NOMO-1 (cell line): Measurements from ENCODE around the gene MINDY2.
A peak's percentile ranks its signal among the peaks of the same experiment; 100 is the strongest.
"Not testable (repeated sequence)": the region's sequence is repeated elsewhere in the genome, so short reads cannot be mapped to it uniquely, and the experiment has no call there.

Experiments used
- DNase-seq, 2 experiments: peaks; one replicate each; lab custom pipeline; 2025; ENCODE audit not compliant: unreplicated experiment in 2 of 2; lab: John Stamatoyannopoulos, UW

The MINDY2 gene

DNA sequence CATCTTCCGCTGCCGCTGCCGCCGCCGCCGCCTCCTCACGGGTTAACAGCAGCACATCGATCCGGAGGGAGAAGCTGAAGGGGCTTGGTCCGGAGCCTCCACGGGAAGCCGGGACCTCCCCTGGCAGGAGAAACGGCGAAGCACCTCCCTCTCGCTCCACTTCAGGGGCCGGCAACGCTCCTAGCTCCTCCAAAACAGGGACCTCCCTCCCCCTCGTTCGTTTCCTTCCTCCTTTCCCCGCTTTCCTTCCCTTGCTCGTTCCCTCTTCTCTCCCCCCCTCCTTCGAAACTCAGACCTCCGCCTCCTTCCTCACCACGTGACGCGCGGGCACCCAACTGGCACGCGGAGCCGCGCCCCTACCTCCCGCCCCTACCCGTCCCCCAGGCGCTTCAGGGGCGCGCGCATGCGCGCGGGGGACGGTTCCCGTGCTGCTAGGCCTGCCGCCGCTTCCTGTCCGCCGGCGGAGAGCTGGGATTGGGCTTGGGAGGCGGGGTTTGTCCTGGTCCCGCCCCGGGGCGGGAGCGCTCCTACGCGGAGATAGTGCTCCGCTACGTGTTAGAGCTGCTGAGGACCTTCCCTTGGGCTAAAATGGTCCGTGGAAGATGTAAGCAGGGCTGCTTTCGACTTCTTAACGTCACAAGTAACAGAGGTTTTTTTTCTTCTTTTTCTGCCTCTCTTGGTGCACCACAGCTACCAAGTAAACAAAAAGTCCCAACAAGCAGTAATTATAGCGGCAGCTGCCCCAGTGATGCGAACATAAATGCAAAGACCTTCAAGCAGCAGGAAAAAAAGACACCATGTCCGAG lies 21.4 kb upstream of the MINDY2 start, which contains the start of gene ADAM10:
ADAM10 (minus strand) TSS at position 176 of the 806 bp plus-strand sequence; CDS start at position 3, 173 bp downstream.
- DNase-seq: peak; percentile 96 to 98

DNA sequence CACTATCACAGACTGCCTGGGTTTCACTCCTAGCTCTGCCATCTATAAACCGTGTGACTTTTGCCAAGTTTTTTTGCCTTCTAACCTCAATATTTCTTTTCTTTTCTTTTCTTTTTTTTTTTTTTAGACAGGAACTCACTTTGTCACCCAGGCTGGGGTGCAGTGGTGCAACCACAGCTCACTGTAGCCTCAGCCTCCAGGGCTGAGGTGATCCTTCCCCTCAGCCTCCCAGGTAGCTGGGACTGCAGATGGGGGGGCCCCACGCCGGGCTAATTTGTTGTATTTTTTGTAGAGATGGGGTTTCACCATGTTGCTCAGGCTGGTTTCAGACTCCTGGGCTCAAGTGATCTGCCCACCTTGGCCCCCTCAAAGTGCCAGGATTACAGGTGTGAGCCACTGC lies 18.4 kb upstream of the MINDY2 start:
- DNase-seq: no peak

DNA sequence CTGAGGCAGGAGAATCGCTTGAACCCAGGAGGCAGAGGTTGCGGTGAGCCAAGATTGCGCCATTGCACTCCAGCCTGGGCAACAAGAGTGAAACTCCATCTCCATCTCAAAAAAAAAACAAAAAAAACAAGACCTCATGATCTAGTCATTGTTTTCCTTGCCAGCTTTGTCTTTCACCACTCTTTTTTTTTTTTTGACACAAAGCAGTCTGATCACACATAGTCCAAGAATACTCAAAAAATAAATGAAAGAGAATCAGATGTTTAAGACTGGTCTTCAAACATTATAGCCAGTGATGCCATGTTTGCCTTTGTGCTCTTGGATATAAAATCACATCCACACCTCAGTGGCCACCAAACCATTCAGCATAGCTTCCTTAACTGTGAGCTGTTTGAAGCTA lies 15.8 kb upstream of the MINDY2 start:
- no peak for DNase-seq

DNA sequence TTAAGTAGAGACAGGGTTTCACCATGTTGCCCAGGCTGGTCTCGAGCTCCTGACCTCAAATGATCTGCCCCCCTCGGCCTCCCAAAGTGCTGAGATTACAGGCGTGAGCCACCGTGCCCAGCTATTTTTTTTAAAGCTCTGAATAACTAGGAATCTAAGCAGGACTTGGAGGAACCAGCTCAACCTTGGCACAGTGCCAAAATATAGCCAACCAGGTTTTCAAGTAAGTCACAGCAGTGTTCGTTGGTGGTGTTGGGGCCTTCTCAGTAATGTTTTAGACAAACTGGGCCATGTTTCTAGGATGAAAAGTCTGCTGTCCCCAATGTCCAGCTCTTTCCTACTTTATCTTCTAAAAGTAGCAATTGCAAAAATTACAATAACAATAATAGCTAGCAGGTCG lies 15.1 kb upstream of the MINDY2 start:
- DNase-seq: no peak

DNA sequence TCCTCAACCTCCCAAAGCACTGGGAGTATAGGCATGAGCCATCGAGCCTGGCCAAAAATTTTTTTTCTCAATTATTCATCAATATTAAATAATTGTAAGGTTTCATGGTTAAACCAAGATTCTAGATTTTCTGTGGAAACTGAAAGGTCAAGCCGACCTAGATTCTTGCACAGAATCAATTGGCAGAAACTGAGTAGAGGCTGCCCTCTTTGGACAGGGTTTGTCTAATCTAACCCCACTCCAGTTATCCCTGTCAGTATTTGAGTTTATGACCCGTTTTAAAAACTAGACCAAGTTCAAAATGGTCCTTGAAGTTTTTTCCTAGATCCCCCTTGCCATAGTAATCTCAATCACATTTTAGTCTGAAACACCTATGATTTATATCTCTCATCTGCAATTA lies 13.0 kb upstream of the MINDY2 start:
- DNase-seq: no peak

DNA sequence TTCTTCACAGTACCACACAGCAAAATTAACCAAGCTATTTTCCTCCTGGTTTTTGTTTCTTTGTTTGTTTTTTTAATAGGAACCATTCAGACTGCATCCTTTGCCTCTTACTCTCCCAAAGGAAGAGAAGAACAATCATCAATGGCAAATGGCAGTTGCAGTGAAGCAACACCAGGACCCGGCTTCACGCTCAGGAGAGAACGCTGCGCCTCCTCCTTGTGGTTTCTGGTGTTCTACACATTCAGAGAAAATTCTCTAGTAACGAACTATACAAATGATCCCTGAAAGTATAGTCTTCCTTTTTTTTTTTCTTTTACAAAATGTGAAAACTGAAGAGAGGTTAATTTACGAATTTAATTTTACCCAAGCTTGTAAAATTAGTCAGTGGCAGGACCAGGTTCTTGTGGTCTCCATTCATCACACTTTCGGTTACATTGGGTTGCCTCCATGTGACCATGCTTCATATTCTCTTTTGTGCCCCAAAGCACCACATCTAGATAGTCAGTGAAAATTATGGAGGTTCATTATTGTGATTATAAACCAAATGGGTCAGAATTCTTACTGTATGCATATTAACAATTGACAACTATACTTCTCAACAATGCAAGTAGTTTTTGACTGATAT lies 10.6 kb upstream of the MINDY2 start:
- peak in 1 of 2 experiments; percentile 36 for DNase-seq

DNA sequence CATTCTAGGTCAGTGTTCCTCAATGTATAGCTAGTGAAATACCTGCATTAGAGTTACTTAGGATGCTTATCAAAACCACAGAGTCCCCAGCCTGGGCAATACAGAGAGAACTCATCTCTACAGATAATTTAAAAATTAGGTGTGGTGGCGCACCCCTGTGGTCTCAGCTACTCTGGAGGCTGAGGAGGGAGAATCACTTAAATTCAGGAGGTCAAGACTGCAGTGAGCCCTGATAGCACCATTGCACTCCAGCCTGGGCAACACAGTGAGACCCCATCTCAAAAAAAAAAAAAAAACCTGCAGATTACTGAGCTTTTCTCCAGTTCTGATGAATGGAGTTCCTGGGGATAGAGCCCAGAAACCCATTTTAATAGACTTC lies 10.1 kb upstream of the MINDY2 start:
- no peak for DNase-seq

DNA sequence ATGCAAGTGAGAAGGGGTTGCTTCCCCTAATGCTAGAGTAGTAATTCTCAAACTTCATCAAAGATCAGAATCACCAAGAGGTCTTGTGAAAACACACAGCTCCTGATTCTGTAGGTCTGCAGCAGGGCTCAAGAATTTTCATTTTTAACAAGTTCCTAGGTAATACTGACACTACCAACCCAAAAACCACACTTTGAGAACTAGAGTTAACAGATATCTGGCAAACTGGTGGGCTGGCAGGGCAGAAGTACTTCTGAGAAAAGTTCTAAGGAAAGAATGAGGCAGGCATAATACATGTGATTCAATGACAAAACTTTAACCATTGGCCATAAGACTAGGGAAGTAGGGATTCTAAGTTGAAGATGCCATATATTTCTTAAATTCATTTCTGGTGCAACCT lies 8.8 kb upstream of the MINDY2 start:
- no peak for DNase-seq

DNA sequence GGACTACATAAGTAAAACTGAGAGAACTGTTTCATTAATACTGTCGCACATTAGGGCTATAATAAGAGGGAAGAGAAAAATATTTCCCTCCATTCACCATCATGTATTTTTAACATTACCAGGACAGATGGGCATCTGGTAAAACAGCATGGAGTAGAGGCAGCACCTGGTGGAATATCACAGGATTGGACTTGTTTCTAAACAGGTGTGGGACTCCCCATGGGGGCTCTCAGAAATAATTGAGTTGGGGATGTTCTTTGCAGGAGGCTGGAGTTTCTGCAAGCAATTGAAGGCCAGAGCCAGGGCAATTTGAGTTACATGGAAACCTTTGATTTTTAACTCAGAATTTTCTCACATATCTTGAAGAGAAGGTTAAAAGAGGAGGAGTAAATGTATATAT lies 8.4 kb upstream of the MINDY2 start:
- DNase-seq: no peak

DNA sequence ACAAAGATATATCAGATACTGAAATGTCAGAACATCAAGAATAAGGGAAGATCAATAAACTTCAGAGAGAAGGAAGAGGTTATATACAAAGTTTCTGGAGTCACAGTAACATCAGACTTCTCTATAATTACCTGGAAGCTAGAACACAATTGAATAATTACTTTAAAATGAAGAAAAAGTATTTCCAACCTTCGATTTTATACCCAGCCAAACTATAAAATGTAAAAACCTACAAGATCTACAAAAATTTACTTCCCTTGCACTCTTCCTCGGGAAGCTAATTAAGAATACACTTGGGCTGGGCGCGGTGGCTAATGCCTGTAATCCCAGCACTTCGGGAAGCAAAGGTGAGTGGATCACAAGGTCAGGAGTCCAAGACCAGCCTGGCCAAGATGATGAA lies 6.6 kb upstream of the MINDY2 start:
- DNase-seq: no peak

DNA sequence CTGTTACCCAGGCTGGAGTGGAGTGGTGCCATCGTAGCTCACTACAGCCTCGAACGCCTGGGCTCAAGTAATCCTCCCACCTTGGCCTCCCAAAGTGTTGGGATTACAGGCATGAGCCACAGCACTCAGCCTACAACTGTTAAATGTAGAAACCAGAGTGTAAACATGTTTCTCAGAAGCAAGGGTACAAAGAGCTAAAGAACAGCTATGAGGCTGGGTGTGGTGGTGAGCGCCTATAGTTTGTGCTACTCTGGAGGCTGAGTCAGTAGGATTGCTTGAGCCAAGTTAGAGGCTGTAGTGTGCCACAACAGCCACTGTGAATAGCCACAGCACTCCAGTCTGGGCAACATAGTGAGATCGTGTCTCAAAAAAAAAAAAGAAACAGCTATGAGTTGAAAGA lies 4.8 kb upstream of the MINDY2 start:
- DNase-seq: no peak

DNA sequence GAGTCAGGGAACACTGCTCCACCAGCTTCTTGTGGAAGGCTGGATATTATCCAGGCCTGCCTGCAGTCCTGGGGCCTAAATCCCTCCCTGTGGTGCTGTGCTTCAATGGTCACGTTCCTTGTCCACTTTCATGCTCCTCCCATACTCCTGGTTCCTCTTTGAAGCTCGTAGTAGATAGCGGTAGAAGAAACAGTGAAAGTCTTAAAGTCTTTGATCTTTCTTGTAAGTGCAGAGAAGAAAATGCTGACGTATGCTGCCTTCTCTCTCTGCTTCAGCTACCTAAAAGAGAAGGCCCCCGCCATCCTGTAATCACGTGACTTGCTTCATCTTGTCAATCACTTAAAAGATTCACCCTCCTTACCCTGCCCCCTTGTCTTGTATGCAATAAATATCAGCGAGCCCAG lies 2.5 kb upstream of the MINDY2 start:
- DNase-seq: not testable (repeated sequence)

DNA sequence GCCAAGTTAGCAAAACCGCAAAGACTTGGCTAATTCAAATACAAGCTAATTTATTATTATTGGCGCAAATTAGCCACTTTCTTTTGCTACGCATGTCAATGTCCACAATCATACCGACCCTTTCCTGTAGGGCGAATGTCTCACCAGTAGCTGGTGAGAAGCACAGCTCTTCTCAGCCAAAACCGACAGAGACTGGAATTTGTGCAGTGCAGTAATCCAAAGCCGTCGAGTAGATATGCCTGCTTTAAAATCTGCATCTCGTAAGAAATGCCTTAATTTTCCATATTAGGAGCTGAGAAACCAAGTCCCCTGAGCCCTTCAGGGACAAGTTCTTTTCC lies 614 bp upstream of the MINDY2 start:
- DNase-seq: peak in 1 of 2 experiments; percentile 69

DNA sequence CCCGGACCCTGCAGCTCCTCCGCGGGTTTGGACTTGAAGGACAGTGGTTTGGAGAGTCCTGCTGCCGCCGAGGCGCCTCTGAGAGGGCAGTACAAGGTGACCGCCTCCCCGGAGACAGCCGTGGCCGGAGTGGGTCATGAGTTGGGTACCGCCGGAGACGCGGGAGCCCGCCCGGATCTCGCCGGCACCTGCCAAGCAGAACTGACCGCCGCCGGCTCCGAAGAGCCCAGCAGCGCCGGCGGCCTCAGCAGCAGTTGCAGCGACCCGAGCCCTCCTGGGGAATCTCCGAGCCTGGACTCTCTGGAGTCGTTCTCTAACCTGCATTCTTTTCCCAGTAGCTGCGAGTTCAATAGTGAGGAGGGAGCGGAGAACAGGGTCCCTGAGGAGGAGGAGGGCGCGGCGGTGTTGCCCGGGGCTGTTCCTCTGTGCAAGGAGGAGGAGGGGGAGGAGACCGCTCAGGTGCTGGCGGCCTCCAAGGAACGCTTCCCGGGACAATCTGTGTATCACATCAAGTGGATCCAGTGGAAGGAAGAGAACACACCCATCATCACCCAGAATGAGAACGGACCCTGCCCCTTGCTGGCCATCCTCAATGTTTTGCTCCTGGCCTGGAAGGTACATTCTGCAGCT lies 634 bp downstream of the MINDY2 start:
- DNase-seq: no peak

DNA sequence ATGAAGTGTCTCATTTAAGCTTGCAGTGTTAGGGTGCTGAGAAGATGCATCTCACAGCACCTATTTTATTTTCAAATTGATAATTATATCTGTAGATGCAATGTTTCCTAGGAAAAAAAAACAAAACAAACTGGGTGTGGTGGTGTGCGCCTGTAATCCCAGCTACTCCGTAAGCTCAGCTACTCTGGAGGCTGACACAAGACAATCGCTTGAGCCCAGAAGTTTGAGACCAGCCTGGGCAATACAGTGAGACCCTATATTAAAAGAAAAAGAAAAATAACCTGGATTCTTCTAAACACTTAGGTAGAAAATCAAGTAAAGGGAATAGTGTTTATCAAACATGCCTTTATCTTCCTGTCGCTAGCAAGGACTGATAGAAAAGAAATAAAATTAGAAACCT lies 1.9 kb downstream of the MINDY2 start:
- no peak for DNase-seq

DNA sequence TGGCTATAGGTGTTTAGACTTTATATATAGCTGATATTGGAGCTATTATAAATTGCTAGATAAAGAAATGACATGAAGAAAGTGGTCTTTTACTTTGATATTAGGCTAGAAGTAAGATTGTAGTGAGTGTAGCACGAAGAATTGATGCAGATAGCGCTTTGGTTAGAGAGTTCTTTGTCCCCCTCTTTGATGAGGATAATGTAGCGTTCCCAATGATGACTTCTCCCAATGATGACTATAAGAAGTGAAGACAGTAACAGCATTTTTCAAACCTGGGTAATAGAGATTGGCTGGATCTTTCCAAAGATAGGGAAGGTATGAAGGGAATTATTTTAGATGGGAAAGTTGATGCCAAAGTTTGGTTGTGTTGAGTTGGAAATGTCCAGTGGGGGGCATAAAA lies 4.3 kb downstream of the MINDY2 start:
- no peak for DNase-seq

DNA sequence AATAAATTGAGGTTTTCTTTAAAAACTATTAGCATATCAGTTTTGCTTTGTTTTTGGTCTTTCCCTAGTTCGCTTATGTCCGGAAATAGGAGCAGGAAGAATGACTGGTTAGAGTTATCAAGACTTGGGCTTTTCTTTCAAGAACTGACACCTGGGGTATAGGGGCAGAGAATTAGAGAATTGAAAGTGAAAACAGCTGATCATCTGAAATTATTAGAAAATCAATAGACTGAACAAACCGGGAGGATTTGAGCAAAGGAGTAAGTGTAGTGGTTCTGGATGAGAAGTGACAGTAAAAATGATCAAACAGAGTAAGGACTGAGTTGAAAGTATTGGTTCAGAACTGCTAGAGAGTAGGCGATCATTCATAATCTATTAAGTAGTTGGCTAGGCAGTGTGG lies 6.0 kb downstream of the MINDY2 start:
- DNase-seq: no peak

DNA sequence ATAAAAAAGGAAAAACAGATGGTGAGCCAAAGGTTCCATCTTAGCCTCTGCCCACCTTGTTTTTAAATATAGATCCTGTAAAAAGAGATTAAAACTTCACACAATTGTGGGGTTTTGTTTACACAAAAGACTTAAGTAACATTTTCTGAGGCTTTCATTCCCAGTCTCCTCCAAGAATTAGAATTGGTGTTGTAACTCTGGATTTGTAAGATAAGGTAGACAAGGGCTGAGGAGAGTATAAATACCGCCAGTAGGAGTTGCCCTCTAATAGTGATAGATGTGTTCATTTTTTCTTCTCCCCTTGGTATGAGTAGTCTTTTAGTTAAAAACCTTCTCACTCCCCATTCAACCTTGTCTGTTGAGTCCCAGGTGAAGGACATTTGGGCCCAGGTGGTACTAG lies 8.5 kb downstream of the MINDY2 start:
- DNase-seq: no peak

DNA sequence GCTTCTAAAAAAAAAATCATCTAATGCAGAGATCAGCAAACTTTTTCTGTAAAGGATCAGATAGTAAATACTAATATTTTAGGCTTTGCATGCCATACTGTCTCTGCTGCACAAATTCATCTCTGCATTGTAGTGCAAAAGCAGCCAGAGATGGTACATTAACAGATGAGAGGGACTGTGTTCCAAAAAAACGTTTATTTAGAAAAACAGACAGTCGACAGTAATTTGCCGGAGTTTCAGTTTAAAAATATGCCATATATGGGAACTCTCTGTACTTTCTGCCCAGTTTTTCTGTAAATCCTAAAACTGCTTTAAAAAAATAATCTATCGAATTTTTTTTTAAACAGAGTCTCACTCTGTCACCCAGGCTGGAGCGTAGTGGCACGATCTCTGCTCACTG lies 14.3 kb downstream of the MINDY2 start:
- no peak for DNase-seq

DNA sequence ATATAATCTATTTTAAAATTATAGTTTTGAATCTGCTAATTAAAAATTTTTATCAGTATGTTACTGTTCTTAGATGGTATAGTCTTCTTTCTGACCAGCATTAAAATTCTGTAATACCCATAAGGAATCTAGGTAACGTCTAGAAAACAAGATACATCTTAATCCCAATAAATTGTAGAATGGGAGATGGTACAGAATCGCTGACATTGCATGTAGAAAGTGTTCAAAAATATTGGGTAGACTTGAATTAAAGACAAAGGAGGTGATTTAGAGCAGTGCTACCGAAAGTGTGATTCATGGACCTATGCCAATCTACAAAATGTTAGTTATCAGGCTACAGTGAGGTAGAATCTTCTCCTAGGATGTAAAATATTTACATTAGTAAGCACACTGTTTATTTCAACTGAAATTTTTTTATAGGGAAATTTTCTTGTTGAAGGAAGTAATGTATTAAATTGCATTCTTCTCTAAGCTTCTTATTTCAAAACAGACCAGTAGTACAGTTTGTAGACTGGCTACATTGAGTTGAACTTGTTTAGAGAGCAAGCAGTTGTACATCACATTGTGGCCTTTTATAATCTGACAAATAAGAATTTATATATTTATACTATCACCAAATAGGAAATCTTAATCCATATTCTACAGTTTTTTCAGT lies 17.1 kb downstream of the MINDY2 start:
- no peak for DNase-seq

DNA sequence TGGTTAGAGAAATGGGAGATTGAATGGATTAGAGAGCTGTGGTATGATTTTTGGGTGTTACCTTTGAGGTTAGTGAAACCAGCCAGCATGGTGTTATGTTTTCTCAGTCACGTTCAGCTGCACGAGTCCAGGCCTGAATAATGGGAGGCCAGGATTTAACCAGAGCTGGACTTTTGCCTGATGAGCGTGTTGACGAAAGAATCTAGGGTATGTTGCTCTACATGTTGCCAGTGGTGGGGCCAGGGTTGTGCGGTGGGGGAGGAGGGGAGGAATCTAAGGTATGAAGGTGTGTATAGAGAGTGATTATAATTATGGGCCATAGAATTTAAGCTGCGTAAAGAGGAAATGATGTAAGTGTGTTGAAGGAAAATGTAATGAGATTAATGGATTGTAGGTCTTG lies 22.8 kb downstream of the MINDY2 start:
- no peak for DNase-seq

DNA sequence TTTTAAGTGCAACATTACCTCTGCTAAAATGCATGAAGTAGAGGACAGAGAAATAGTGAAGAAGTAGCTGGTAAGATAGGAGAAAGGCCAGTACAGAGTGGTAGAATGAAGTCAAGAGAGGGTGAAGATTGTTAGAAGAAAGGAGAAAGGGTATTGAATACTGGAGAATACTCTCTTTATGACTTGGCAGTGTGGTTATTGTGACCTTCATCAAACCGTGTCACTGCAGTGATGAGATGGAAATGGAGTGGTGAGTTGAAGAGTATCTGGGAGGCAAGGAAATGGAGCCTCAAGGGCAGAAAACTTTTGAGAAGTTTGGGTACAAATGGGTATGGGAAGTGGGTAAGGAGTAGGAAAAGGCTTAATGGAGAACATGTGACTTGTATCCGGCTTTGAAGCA lies 24.7 kb downstream of the MINDY2 start:
- DNase-seq: no peak
